Tibial artery (tissue), 4 donors: ENCODE results near the gene MACROH2A1.

Experiments
- DNase-seq, 2 donors: peaks; one replicate each; pipeline ENCODE4 v3.0.0-alpha.2; 2019
- H3K27ac ChIP-seq, 2 donors: fragments of 200-600 bp; sonication (generic) in 1 of 2; 1 replicate in 1 of 2; 2 replicates in 1 of 2; pipeline ENCODE4 v1.5.1; 2018 to 2019; ENCODE audit warnings: mild to moderate bottlenecking in 1 of 2
- H3K27me3 ChIP-seq, 2 donors: fragments of 200-600 bp; sonication (generic) in 1 of 2; one replicate each; pipeline versions ENCODE4 v1.5.1 to v1.6.0; 2016 to 2019
- H3K36me3 ChIP-seq, 3 donors: fragments of 200-600 bp; sonication (generic) in 2 of 3; one replicate each; pipeline ENCODE4 v1.5.1; 2016 to 2019; ENCODE audit warnings: mild to moderate bottlenecking in 2 of 3
- H3K4me1 ChIP-seq, 4 donors: fragments of 200-600 bp; sonication (generic) in 2 of 4; 1 replicate in 3 of 4; 2 replicates in 1 of 4; pipeline ENCODE4 v1.5.1; 2016 to 2019
- H3K4me3 ChIP-seq, 2 donors: fragments of 200-600 bp; sonication (generic) in 1 of 2; 1 replicate in 1 of 2; 2 replicates in 1 of 2; pipeline ENCODE4 v1.5.1; 2018 to 2019; ENCODE audit warnings: mild to moderate bottlenecking in 2 of 2
- H3K9me3 ChIP-seq, 3 donors: fragments of 200-600 bp; sonication (generic) in 1 of 3; one replicate each; pipeline ENCODE4 v1.5.1; 2016 to 2019
- CTCF ChIP-seq, 2 experiments: fragments of 200-600 bp in 1 of 2; fragments of 450-650 bp in 1 of 2; IDR thresholded peaks; one replicate each; pipeline ENCODE4 v1.5.1; 2017 to 2019; ENCODE audit warnings: antibody characterized with exemption in 2 of 2, mild to moderate bottlenecking in 1 of 2, moderate library complexity in 1 of 2
- intact Hi-C: fragments of 100-400 bp; cut with DNase I; formaldehyde crosslinking; loops from one replicate; pipeline ENCODE4 v1.15.0; 2023; ENCODE audit warnings: low total_unique reads

The MACROH2A1 gene

DNA sequence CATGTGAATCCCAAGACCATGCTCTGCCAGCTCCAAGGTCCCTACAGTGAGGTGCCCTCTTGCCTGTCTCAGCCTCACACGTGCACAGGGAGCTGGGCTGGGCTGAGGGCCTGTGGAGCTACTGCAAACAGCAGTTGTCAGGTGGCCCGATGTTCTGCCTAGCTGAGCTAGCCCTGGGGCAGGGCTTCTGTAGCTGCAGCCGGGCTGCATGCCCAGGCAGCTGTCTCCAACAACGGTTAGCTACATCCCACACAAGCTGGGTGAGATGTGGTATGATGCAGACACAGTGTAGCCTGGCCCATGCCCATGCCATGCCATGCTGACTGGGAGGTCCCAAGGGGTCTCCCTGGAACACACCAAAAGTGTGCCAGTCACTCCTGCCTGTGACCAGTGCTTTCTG, 62.0 kb downstream of the MACROH2A1 start:
- H3K36me3 ChIP-seq = peaks cover 28 to 81% (median 58%) of the 10 kb centered on the region in 3 donors
- H3K27ac ChIP-seq = no peak overlapping the region
- H3K27me3 ChIP-seq = no peaks in the 10 kb centered on the region
- peaks cover 0 to 7% (median 0%) of the 10 kb centered on the region in 4 donors for H3K4me1 ChIP-seq
- DNase-seq = peak in 1 of 2 donors; percentile 59
- no peak for TF ChIP-seq CTCF (IDR thresholded peaks at IDR 0.05)
- no peak overlapping the region for H3K4me3 ChIP-seq
- intact Hi-C loops = no loop called here
- no peaks in the 10 kb centered on the region for H3K9me3 ChIP-seq

GRCh38 chr5:135335031-135335828, 63.8 kb downstream of the MACROH2A1 start:
- no peak for TF ChIP-seq CTCF (IDR thresholded peaks at IDR 0.05)
- Histone ChIP-seq H3K36me3 (peaks cover 12 to 80% (median 46%) of the 10 kb centered on the region in 3 donors), H3K27ac (no peak overlapping the region), H3K27me3 (no peaks in the 10 kb centered on the region), H3K9me3 (no peaks in the 10 kb centered on the region), H3K4me3 (no peak overlapping the region), H3K4me1 (peaks cover 0 to 7% (median 0%) of the 10 kb centered on the region in 4 donors)
- no peak for DNase-seq
- intact Hi-C loops = no loop called here

- intact Hi-C loops = loop anchor here (5.0 kb wide), 1 partner anchor 142 kb away; no protein-coding TSS in a partner anchor
- no peak overlapping the region for H3K4me3 ChIP-seq
- no peaks in the 10 kb centered on the region for H3K27me3 ChIP-seq
- DNase-seq = no peak
- no peak overlapping the region for H3K27ac ChIP-seq
- H3K36me3 ChIP-seq = peaks cover 1 to 68% (median 37%) of the 10 kb centered on the region in 3 donors
- TF ChIP-seq CTCF (IDR thresholded peaks at IDR 0.05) = no peak
- H3K9me3 ChIP-seq = no peaks in the 10 kb centered on the region
- peaks cover 0 to 7% (median 0%) of the 10 kb centered on the region in 4 donors for H3K4me1 ChIP-seq
Observed at GRCh38 chr5:135333732-135334515, 65.1 kb downstream of the MACROH2A1 start.

DNA sequence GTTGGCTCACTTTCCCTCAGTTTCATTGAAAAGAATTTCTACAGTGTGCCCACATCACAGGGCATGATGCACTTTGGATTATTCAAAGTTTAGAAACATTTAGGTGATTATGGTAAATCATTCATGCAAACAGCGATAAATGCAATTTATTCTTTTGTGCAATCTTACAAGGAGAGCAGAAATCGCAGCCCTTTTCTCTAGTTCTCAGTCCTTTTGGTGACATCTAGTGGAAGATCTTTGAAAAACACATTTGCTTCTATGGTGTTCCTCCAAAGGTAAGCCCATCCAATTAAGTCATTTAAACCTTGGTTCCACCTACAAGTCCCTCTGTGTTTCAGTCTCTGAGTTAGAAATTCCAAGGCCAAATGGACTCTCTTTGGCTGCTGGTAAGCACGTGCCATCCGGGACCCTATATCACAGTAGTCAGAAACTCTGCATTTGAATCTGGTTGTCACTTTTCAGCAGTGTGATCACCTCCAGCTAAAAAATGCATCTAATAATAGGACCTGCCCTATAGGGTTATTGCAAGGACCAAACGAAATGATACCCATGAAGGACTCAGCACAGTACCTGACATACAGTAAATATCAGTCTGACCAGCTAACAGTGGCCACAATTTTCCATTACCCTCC, 66.4 kb downstream of the MACROH2A1 start:
- Histone ChIP-seq H3K9me3 (no peaks in the 10 kb centered on the region), H3K27ac (no peak overlapping the region), H3K4me1 (peaks cover 0 to 7% (median 0%) of the 10 kb centered on the region in 4 donors), H3K36me3 (peaks cover 0 to 55% (median 25%) of the 10 kb centered on the region in 3 donors), H3K4me3 (no peak overlapping the region), H3K27me3 (no peaks in the 10 kb centered on the region)
- intact Hi-C loops = loop anchor here (5.0 kb wide), 1 partner anchor 140 kb away; no protein-coding TSS in a partner anchor
- TF ChIP-seq CTCF (IDR thresholded peaks at IDR 0.05) = peak; percentile 53 to 66
- DNase-seq = no peak

DNA sequence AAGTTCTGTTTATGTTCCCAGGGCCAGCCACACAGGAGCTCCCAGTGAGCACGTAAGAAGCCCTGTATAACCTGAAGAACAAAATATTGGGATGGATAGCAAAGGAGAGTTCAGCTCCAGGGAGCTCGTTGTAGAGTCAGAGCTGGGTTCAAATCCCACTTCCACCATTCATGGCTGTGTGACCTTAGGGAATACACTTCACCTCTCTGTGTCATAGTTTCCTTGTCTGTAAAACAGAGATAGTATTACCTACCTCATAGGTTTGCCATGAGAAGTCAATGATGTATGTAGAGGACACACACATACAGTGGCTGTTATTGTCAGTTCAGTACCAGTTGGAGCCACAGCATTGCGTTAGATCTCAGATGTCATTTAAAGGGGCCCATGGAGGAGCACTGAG, 67.4 kb downstream of the MACROH2A1 start:
- Histone ChIP-seq H3K9me3 (no peaks in the 10 kb centered on the region), H3K4me1 (peaks cover 0 to 7% (median 0%) of the 10 kb centered on the region in 4 donors), H3K27ac (no peak overlapping the region), H3K27me3 (no peaks in the 10 kb centered on the region), H3K36me3 (peaks cover 0 to 45% (median 19%) of the 10 kb centered on the region in 3 donors), H3K4me3 (no peak overlapping the region)
- DNase-seq = no peak
- intact Hi-C loops = loop anchor here (5.0 kb wide), 1 partner anchor 139 kb away; no protein-coding TSS in a partner anchor
- no peak for TF ChIP-seq CTCF (IDR thresholded peaks at IDR 0.05)
